Measurements from ENCODE around the gene B3GNT5. TPM values are rescaled to one million over a fixed set of nuclear protein-coding genes. Genes with fewer than 3 reads are reported as not detected.
A peak's percentile ranks its signal among the peaks of the same experiment; 100 is the strongest.

The B3GNT5 gene
- total RNA-seq, 1 donor from 2014 or later = 21.7 TPM

DNA sequence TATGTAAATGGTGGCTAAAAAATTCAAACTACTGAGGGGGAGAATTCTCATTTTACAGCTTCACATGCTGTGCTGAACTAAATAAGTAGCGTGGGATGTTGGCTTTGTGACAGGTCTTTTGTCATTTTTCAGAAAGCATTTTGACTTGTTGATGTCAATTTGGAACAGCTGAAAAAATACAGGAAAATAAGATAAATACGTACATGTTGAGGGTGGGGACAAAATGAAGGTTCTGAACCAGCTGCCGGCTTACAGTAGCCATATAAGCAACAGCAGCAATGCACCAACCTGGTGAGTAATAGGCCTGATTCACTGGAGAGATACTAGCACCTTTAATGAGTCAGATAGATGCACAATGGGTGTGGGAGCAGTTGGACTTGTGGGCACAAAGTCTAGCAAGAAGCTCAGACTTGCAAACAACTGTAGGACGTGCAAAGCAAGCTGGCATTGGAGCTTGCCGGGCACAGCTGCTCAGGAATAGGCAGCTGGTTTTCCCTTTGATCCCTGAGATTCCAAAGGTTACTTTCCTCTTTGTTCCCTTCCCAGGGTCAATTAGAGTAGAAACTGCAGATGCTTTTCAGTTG lies 12.9 kb downstream of the B3GNT5 start:
- peak; percentile 98 for DNase-seq (ENCODE audit: low read depth)

DNA sequence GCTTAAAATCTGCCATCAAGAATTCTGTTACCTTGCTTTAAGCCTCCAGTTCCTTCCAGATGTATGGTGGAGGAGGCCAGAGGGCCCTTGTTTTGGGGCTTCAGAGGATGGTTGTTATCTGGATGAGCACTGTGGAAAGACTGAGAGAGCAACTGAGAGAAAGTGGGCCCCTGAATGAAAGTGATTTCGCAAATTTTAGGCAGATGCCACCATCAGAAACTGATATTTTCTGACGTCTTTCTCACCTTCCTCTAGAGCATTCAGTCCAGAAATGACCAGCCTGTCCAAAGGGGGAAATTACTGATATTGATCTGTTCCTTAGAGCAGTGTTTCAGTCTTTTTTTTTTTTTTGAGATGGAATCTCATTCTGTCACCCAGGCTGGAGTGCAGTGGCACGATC lies 13.4 kb downstream of the B3GNT5 start:
- no peak for DNase-seq (ENCODE audit: low read depth)

DNA sequence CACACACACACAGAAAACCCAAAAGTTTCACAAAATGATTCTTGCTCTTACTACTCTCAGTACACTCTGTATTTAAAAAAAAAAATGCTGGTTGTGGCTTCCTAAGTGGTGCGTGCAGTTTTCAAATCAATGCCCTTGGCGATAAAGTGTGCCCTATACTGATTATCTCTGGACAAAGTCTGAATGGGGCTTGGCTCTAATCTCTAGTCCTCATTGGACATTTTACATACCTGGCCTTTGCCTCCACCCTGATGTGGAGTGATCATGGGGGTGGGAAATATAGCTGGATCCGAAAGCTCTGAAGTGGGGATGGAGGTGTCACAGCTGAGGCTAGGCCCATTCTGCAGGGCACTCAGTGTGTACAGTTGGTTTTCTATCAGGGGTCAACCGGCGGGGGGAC lies 14.1 kb downstream of the B3GNT5 start:
- DNase-seq (ENCODE audit: low read depth) = no peak

DNA sequence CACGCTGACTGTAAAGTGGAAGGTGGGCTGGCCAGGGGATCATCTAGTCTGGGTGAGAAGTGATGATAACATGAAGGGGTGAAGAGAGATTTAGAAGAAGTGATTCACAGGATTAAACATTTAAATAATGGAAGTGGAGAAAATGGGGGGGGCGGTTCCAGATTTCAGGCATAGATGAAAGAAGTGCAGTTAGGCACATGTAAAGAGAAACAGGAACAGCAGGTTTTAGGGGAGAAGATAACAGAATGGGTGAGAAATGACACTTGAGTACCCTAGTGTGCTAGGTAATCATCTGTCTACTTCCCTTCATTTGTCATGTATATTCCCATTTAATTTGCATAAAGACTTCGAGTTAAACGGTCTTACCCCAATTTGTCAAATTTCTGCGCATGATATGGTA lies 15.3 kb downstream of the B3GNT5 start:
- no peak for DNase-seq (ENCODE audit: low read depth)

DNA sequence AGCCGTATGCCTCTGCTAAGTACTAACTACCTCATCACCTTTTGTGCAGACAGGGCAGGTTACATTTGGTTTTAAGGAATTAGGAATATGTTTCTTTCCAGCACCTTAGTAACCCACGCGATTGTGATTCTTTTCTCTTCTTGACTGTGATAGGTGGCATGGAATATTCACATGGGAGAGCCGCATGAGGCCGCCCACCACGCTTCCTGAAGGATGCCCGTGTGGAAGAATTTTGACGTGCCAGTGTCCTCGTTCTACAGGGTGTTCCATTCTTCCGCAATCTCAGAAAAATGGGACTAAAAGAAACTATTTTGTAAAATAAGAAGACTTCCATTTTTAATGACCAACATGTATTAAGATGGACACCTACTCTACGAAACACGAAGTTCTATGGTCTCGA lies 16.3 kb downstream of the B3GNT5 start:
- no peak for DNase-seq (ENCODE audit: low read depth)

DNA sequence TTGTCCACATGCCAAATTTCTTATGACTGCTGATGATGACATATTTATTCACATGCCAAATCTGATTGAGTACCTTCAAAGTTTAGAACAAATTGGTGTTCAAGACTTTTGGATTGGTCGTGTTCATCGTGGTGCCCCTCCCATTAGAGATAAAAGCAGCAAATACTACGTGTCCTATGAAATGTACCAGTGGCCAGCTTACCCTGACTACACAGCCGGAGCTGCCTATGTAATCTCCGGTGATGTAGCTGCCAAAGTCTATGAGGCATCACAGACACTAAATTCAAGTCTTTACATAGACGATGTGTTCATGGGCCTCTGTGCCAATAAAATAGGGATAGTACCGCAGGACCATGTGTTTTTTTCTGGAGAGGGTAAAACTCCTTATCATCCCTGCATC lies 17.3 kb downstream of the B3GNT5 start:
- no peak for DNase-seq (ENCODE audit: low read depth)

DNA sequence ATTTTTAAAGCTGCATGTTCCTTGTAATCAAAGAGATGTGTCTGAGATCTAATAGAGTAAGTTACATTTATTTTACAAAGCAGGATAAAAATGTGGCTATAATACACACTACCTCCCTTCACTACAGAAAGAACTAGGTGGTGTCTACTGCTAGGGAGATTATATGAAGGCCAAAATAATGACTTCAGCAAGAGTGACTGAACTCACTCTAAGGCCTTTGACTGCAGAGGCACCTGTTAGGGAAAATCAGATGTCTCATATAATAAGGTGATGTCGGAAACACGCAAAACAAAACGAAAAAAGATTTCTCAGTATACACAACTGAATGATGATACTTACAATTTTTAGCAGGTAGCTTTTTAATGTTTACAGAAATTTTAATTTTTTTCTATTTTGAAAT lies 19.1 kb downstream of the B3GNT5 start:
- DNase-seq (ENCODE audit: low read depth) = no peak

DNA sequence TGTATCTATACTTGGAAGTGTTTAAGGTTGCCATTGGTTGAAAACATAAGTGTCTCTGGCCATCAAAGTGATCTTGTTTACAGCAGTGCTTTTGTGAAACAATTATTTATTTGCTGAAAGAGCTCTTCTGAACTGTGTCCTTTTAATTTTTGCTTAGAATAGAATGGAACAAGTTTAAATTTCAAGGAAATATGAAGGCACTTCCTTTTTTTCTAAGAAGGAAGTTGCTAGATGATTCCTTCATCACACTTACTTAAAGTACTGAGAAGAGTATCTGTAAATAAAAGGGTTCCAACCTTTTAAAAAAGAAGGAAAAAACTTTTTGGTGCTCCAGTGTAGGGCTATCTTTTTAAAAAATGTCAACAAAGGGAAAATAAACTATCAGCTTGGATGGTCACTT lies 19.7 kb downstream of the B3GNT5 start:
- no peak for DNase-seq (ENCODE audit: low read depth)

DNA sequence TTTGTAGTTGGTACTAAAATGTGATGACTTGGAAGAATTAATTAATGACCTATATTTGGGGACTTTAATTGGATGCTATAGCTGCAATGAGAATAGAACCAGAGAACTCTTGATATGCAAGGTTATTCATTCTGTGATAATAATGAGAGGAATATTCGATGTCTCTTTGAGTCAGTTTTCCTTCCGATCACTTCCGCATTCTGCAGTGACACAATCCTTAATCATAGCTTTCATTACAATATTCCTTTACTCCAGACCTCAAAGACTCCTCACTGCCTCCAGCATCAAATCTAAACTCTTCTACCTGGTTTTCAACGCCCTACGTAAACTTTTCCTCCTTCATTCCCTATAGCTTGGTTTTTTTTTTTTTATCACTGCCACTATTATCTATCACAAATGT lies 21.6 kb downstream of the B3GNT5 start:
- peak; percentile 52 for DNase-seq (ENCODE audit: low read depth)

DNA sequence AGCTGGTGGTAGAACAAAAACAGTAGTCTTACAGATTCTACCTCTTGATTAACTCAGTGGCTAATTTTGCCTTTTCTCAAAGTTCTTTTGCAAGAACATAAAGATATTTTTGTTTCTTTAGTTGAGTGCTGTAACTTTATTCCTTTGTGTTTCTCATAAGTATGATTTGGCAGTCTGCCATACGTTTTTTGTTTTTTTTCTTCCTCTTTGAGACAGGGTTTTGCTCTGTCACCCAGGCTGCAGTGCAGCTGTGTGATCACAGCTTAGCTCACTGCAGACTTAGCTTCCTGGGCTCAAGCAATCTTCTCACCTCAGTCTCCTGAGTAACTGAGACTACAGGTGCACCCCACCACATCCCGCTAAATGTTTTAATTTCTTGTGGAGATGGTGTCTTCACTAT lies 22.4 kb downstream of the B3GNT5 start:
- no peak for DNase-seq (ENCODE audit: low read depth)

DNA sequence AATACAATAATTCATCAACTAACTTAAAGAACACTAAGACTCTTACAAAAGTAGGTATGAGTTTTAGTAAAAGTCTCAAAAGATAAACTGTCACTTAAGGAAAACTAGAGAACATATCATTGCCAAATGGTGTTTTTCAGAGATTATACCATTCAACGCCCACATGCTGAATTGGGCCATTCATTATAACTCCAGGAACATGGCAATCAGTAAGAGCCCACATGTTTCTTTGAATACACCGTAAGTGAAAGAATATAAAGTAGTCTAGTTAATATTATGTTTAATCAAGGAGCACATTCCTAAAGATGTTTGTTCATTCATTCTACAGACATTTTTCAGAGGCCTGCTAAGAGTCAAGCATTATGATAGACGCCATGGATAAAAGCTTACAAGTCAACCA lies 22.9 kb downstream of the B3GNT5 start:
- no peak for DNase-seq (ENCODE audit: low read depth)

DNA sequence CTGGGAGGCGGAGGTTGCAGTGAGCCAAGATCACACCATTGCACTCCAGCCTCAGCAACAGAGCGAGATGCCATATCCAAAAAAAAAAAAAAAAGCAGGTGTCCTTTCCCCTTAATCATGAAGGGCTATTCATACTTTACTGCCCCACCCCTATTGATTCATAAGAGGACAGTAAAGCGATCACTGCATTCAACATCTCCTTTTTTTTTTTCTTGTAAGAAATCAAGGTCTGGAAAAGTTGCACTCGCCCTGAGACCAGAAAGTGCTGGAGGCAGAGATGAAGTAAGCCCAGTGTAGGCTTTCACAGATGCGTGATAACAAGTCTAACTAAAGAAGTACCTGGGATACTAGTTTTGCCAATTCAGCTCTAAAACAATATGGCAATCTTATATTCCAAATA lies 24.2 kb downstream of the B3GNT5 start:
- DNase-seq (ENCODE audit: low read depth) = no peak

DNA sequence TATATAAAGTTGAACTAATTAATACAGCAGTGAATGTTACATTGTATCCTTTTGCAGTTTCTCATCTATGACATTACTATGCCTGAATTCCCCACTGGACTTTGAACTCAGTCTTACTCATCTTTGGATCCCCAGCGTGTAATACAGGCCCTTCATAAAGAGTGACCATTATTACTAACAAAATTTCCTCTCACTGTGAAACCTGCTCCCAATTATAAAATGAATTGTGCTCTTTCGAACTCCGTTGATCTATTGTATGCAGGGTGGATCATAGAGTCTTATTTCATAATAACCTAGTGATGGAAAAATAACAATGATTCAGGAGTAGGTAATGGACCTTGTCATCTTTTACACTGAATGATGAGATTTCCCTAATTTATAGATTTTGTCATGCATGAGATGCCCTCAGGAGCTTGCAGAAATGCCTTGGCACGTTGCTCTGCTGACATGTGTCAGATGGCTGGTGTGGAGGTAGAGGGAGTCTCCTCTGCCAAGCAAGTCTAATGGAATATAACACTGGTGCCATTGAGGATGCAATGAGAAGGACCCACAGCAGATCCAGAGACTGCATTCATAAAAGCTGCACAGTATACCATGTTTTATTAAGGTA lies 25.5 kb downstream of the B3GNT5 start:
- DNase-seq (ENCODE audit: low read depth) = peak; percentile 73

DNA sequence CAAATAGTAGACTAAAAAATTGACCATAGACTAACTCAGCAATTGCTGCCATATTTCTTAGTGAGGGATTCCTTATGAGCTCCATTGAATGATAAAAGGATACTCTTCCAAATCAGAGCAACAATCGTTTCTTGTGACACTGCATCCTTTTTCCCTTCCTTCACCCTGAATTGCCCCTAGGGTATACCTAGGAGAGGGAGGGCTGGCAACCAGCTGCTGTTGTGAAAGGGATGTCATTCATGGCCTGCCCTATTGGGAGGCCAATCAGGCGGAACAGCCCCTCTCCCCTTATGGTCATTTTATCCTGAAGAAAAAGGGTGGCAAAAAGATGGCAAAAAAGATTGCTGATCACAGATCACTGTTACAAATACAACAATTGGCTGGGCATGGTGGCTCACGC lies 26.3 kb downstream of the B3GNT5 start:
- no peak for DNase-seq (ENCODE audit: low read depth)

DNA sequence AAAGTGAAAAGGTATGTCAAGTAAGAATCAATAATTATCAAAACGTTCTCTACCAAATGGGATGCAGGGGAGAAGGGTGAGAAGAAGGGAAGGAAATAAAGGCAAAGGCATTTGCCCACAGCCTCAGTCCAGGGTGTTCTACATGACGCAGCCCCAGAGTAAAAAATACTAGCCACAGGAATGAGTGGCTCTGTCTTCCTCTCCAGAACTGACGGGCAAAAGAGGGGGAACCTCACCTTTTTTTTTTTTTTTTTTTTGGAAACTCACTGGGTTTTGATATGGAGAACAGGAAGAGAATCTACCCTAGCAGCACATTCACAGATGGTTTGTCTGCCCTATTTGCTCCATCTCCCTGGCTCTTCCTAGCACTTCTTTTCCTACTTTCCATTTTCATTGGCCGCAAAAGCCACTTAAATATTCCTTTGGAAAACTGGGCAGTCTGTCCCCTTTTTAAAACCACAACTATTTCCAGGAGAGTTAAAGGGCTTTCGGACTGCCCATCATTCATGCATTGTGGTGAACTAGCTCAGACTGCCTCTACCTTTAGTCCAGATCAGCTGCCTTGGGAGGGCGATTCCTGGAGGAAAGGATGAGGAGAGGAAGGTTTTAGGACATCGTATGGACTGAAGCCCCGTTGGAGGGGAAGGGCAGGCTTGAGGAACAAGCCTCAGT lies 28.2 kb downstream of the B3GNT5 start:
- DNase-seq (ENCODE audit: low read depth) = no peak

DNA sequence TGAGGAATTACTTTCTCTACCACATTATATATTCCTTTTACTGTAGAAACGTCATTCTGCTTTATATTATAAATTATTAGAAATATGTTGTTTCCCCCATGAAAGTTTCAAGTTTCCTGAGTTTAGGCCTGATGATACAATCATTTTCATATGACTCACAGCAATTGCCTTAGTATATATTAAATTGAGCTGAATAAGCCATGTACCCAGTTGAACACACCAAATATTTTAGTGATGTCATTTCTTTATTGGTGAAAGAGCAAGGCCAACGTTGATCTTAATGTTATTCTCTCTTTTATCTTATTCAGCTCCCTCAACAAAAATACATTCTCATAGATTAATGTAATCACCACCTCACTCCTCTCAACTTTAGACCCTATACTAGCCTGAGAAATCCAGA lies 30.8 kb downstream of the B3GNT5 start:
- DNase-seq (ENCODE audit: low read depth) = no peak

DNA sequence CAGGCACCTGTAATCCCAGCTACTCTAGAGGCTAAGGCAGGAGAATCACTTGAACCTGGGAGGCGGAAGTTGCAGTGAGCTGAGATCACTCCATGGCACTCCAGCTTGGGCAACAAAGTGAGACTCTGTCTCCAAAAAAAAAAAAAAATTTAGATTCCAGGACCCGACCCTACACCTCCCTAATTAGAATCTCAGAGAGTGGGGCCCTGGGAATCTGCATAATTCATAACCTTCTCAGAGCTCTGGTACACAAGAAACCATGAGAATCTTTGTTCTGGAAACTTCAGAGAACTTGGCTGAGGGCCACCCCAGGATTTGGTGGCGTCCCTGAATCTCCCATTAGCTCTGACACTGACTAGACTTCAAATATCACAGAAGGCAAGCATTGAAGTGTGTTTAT lies 31.5 kb downstream of the B3GNT5 start:
- DNase-seq (ENCODE audit: low read depth) = no peak

DNA sequence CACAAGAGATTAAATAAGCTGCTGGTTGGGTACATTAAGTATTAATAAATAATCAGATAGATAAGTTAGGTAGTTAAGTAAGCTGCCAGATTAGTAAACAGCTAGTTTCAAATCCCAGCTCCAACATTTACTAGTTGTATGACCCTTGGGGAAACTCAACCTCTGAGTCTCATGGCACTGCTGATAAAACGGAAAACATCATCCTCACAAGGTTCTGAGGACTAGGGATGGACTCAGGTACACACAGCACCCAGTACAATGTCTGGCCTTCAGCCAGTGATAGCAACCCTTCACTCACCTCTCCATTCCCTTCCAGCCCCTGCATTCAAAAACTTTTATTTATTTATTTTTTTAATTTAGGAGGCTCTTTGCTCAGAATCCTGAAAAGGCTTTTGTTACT lies 32.3 kb downstream of the B3GNT5 start:
- DNase-seq (ENCODE audit: low read depth) = no peak

DNA sequence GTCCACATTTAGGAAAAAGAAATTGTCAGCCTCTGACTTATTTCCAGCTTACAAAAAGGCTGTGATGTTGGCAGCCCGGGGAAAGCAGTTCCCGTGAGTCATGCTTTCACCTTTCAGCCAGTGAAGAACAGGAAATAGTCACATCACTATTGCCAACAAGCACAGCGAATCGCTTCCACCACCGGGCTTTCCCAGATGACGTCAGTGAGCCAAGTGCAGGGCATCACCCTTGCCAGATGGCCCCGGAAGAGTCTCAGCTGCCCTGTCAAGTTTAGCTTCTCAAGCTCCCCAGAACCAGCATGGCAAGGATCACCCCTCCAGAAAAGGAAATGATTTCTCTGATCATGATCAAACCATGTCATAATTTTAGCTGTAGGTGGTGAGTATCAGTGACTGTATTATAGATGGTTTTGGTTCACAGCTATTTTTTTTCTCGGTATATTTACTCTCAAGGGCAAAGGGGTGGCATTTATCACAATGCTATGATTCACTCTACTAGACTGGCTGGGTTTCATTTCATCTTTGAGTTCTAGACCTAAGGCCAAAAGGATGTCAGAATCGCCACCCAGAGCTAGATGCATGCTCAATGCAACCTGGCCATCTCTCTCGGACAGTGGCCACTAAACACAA lies 32.9 kb downstream of the B3GNT5 start:
- DNase-seq (ENCODE audit: low read depth) = peak; percentile 99

DNA sequence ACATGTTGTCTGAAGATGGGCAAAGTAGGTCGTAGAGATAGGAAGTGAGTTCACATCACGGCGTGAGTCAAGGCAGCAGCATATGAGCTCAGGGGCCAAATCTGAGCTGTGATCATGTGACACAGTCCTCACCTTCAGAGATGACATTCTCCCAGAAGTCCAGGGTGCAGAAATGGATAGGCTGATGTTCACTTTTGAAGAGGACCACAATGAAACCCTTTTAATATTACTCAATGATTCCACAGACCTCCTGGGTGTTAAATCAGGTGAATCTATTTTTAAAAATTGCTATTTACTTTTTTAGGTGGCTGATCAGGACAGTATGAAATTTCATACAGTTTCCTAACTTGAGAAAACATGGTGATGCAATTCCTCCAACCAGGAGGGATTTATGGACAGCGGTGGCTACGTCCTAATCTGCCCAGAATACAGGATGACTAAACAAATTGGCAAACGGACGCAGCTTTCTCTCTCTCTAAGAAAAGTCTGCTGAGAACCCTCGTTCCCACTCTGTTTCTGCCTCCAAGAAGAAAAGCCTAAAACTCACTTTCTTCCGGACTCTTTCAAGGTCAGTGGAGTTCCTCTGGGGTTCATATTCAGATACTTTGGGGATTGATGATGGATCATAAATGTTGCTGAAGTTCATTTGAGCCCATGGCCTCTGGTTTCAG lies 34.4 kb downstream of the B3GNT5 start:
- DNase-seq (ENCODE audit: low read depth) = no peak

DNA sequence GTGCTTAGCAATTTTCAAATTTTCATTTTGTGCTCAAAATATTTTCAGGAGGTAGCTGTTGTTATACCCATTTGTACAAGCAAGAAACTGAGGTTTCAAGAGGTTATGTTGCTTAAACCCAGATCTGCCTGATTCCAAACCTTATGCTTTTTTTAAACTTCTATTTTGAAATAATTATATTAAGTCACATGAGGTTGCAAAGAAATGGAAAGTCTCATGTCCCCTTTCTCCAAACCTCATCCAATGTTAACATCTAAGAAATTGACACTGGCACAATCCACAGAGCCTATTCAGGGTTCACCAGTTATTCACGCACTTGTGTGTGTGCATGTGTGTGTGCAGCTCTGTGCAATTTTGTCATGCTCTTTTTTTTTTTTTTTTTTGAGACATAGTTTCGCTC lies 35.1 kb downstream of the B3GNT5 start:
- DNase-seq (ENCODE audit: low read depth) = no peak

DNA sequence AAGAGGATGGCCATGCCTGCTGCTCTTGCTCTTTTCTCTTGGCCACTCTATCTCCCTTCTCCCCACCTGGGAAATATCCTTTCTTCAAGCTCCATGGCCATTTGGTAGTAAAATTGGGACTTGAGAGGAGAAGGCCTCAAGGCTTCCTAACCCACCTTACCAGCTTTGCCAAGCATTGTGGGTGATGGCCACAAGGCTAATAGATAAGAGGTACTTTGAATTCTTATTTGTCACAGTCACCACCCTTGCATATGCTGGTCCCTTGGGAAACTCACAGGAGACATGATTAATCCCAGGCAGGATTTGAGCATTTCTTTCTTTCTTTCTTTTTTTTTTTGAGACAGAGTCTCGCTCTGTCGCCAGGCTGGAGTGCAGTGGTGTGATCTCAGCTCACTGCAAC lies 37.2 kb downstream of the B3GNT5 start:
- no peak for DNase-seq (ENCODE audit: low read depth)
